ENCODE measurements around the gene EXT2.

The EXT2 gene

DNA sequence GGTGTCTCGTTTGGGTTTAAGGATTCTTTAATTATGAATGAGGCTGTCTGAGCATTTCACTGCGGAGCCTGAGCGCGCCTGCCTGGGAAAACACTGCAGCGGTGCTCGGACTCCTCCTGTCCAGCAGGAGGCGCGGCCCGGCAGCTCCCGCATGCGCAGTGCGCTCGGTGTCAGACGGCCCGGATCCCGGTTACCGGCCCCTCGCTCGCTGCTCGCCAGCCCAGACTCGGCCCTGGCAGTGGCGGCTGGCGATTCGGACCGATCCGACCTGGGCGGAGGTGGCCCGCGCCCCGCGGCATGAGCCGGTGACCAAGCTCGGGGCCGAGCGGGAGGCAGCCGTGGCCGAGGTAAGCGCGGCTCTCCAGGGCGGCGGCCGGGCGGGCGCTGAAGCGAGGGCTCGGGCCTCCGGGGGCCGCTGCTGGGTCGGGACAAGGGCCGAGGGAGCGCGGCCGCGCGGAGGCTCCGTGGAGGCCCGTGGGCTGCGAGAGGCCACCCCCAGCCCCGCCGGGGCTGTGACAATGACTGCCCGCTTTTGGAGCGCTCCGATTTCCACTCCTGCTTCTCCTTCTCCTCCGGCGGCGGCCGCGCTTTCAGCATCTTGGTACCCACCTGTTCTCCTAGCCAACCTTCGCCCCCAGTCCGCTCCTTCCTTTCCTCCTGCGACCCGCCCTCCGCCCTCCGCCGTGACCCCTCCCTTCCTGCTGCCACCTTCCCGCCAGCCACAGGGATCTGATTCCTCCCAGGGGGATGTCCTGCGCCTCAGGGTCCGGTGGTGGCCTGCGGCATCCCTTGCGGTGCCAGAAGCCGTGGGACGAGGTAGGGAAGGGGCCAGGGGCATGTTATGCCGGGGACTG is at the start of gene EXT2:
Gene EXT2 (plus strand): TSS at position 173 of the 854 bp plus-strand sequence. CDS start 12,035 bp downstream, outside the sequence.
- DNase-seq = peak; percentile 63

DNA sequence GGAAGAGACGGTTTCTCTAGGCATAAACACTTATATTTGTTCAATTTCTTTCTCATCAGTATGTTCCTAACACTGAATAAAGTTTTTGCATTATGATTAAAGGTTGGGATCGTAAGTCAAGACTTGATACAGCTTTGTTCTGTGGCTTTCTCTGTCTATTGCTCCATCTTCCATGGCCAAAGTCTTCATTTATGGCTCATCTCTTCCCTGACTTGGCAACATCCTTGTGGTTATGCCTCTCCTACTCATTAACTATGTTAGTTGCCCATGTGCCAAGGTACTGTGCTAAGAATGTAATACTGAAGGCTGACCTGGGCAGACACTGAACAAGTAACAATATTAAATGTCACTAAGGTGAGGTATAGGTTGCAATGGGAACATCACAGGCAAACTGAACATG is 49.3 kb upstream of the EXT2 start:
- DNase-seq = no peak

DNA sequence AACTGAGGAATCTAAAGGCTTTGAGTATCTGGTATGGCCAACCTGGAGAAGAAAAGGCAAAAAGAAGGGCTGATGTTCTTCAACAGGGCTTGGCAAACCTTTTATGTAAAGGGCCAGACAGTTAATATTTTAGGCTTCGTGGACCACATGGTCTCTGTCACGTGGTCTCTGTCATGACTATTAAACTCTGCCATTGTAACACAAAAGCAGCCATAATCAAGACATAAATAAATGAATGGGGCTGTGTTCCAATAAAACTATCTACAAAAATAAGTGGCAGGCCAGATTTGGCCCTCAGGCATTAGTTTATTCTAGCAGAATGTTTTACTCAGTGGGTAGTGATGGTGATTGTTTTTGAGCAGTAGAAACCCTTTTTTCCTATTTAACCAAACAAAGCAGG is 48.2 kb upstream of the EXT2 start:
- DNase-seq = no peak

DNA sequence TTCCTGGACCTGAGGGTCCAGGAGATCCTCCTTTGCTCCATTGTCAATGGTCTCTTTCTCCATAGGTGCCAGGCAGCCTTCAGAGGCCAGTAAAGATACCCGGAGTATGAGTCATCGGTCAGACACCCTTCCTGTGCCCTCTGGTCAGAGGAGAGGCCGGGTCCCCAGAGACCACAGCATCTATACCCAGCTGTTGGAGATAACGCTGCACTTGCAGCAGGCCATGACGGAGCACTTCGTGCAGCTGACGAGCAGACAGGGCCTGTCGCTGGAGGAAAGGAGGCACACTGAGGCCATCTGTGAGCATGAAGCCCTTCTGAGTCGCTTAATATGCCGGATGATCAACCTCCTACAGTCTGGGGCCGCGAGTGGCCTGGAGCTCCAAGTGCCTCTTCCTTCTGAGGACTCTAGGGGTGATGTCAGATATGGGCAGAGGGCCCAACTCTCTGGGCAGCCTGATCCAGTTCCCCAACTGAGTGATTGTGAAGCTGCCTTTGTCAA is 47.5 kb upstream of the EXT2 start, which contains the start of gene ACCSL:
Gene ACCSL (plus strand): TSS at position 51 of the 501 bp plus-strand sequence. CDS start 56 bp downstream, at position 107.
- DNase-seq = no peak

DNA sequence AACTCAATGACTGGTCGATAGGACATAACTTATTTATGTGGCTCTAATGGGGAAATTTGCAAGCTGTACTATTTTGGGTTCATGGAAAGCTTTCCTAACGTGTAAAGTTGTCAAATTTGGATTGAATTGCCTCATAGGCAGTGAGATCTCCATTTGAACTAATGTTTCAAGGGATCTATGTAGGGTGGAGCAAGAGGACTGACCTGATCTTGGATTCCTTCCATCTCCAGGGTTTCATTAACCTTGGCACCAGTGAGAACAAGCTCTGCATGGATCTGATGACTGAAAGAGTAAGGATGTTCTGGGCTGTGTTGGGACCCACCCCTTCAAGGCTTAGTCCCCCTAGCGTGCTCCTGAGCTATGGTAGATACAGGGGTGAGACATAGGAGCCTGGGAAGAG is 45.6 kb upstream of the EXT2 start:
- no peak for DNase-seq

DNA sequence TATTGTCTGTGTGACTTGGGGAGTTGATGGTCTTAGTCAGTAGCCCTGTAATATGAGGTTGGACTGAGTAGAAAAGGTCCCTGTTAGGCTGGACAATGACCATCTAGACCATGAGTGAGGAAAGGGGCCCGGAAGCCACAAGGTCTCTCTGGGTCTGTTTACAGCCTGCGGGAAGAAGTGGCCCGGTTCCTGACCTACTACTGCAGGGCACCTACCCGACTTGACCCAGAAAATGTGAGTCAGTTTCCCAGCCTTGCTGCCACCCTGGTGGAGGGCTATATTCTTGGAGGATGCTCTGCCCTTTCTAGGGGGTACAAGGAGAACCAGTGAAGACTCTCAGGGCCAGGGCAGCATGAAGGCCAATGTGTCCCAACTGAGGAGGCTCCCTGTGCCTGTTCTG is 44.3 kb upstream of the EXT2 start:
- no peak for DNase-seq

DNA sequence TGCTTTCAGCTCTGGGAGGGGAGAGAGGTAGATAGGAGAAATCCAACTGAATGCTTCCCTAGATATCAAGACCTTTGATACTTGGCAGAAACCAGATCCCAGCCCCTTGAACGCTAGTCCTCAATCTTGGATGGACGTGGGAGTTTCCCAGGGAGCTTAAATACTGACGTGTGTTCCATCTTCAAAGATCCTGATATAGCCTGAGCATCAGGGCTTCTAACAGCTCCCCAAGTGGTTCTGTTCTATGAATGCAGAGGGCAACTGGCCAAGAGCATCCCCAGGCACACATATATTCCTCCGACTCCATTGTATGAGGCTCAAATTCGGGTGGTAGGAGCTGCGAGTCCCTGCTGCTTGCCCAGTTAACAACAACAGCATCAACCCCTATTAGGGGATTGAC is 38.1 kb upstream of the EXT2 start:
- DNase-seq = no peak

DNA sequence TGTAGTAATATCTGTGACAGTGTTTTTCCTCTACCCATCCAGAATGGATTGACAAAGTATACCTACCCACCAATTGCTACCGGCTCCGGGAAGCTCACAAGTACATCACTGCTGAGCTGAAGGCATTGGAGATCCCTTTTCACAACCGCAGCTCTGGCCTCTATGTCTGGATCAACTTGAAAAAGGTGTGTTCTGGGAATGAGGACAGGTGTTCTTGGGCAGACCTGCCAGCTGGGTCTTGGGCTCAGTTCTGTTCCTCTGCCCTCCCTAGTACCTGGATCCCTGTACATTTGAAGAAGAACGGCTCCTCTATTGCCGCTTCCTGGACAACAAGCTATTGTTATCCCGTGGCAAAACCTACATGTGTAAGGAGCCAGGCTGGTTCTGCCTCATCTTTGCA is 37.2 kb upstream of the EXT2 start:
- DNase-seq = no peak

DNA sequence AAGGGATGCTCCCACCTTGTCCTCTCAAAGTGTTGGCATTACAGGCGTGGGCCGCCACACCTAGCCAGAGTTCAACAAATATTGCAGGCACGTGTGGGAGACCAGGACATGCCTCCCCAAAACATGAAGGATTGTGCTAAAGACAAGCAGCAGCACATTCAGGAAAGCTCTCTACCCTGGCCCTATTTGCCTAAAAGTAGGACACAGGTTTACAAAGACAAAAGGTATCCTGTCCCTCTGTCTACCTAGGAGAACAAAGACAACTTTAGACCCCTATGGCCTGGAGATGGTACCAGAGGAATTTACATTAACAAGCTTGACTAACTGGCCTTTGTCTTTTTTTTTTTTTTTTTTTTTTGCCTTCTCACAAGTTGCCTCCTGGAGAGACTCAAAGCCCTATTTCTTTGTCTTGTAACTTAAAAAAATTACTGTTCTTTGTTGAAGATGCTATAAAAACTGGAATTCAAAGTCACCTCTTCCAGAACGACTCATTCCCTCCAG is 30.3 kb upstream of the EXT2 start:
- DNase-seq = no peak

DNA sequence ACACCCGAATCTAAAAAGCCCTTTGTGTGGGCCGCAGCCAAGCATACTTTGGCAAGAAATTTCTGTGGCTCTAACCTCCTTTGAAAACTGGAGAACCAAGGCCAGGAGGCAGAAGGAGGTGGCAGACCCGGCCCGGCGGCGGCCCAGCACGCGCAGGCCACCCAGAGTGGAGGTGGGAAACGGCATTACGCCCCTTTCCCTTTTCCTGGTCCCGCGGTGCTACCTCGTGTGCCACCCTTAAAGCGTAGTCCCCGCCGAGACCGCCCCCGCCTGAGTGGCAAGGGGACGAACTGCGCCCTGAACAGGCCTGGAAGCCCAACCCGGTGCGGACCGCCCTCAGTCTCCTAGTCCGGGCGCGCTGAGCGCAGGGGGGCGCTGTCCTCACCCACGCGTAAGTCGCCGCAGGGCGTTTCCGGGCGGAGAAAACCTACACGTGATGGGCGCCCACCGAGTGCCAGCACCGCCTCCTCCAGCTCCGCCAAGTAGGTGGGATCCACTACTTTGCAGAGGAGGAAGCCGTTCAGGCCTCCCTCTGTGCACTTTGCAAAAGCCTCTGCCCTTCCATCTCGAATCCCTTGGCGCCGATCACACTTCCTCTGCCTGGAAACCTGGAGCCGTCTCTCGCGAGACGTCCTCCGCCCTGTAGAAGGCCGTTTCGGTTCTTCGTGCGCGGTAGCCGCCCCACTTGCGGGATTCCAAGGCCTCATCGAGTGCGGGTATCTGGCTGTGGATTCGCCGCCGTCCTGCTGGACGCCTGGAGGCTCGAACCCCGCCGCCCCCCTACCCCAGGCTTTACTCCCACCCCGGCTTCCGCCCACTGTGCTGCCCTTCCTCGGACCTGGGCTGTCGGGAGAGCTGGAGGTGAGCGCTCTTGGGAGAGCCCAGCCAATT is 29.4 kb upstream of the EXT2 start, which contains the start of gene ACCS:
Gene ACCS (plus strand): TSS at position 430 of the 891 bp plus-strand sequence. CDS start 1,358 bp downstream, outside the sequence.
- peak; percentile 77 for DNase-seq

DNA sequence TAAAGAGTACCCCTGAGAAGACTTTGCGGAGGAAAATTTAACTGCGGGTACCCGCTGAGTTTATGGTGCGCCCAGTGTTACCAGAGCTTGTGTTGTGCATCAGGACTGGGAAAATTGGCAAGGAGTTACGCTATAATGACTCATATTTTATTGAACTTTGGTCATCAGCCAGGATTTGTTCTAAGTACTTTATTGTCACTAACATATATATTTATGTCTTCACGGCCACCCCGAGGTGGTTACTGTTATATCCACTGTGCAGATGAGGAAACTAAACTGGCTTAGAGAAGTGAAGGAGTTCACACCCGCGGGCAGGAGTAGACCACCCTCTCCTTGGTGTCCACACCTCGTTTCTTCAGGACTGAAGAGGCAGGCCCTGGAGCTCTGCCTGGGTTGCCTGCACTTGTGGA is 28.7 kb upstream of the EXT2 start:
- peak; percentile 26 for DNase-seq

DNA sequence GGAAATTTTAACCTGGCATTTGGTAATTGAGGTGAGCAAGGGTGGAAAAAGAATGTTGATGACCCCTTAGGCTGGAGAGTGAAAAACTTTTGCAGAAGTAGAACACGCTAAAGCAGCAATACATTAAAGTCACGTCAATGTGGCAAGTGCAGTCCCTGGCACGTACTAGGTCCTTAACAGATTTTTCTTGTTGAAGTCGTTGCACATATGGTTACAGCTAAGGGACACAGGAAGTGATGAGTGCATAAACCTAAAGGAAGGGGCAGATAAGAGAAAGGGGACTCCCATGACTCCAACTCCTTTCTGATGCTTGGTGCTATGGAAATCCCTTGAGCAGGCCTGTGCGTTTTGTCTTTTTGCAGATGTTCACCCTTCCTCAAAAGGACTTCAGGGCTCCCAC is 28.2 kb upstream of the EXT2 start:
- DNase-seq = no peak

DNA sequence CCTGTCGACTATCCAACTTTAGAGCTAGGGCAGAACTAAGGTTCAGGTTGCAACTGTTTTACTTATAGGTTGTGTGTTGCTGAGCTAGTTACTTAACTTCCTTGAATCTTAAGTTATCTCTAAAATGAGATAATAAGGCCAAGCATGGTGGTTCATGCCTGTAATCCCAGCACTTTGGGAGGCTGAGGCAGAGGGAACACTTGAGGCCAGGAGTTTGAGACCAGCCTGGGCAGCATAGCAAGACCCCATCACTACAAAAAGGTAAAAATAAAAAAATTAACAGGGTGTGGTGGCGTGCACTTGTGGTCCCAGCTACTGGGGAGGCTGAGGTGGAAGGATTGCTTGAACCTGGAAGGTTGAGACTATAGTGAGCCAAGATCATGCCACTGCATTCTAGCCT is 27.3 kb upstream of the EXT2 start:
- DNase-seq = no peak

DNA sequence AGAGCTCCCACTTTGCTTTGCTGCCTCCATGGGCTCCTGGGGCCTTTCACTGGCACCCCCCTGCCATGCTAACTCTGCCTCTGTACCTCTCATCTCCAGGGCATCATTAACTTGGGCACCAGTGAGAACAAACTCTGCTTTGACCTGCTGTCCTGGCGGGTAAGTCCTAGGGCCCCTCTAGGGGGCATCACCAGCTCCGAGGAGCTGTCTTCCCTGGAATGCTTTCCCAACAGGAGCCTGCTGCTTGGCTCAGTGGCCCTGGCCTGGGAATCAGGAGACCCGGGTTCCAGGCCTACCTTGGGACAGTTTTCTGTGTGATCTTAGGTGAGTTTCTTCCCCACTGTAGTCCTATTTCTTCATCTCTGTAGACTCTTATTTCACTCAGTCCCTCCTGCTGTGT is 24.3 kb upstream of the EXT2 start:
- DNase-seq = no peak

DNA sequence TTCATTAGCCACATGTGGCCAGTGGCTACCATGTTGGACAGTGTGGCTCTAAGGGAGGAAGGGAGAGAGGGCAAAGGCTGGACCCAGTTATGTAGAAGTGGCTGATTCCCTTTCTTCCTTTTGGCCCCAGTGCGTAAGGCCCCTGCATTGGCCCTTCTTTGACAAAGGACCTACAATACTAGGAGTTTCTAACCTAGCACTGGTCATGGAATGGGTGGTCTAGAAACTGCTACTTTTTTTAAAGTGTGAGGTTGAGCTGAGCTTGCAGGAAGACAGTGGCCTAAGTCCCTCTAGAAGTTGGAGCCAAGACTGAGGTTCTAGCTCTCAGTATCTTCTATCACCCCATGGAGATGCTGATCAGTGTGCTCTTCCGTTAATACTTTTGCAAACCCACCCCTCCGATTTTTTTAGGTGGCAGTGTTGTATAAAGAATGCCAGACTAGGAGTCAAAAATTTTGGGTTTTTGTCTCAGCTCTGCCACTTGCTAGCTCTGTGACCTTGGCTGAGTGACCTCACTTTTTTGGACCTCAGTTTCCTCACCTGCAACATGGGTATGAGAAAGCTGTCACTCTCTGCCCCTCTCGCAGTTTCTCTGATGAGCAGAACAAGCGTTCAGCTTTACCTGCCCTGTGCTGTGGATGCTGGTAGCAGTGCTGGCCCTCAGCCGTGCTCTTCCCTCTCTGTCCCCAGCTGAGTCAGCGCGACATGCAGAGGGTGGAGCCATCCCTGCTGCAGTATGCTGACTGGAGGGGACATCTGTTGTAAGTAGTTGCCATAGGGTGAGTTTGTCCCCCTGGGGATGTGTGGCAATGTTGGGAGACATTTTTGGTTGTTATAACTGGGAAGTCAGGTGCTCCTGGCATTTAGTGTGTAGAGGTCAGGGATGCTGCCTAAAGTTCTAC is 22.5 kb upstream of the EXT2 start:
- no peak for DNase-seq

DNA sequence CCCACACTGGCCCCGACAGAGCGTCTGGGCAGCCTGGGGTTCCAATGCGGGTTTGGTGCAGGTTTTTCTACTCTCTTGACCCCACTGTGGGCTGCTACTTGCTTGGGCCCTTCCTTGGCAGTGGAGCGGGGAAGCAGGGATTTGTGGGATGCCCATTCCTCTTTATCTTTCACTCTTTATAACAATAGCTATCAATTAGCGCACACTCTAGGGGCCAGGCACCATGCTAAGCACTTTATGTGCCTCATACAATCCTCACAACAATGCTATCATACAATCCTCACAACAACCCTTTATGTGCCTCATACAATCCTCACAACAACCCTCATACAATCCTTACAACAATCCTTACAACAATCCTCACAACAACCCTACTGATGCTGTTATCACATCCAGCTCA is 16.7 kb upstream of the EXT2 start:
- DNase-seq = no peak

DNA sequence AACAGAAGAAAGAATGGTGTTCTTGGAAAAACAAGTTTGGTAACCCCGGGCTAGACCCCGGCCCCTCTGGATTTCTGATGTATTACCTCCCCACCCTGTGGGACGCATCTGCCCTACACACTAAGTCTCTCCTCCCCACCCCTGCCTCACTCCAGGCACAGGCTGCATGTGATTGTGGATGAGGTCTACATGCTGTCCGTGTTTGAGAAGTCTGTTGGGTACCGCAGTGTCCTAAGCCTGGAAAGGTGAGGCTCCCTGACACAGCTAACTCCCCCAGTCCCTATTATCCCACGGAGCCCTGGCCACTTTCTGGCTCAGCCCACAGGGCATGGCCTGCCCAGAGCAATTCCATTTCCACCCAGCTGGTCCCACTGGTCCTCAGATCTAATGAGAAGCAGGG is 16.1 kb upstream of the EXT2 start:
- DNase-seq = no peak

DNA sequence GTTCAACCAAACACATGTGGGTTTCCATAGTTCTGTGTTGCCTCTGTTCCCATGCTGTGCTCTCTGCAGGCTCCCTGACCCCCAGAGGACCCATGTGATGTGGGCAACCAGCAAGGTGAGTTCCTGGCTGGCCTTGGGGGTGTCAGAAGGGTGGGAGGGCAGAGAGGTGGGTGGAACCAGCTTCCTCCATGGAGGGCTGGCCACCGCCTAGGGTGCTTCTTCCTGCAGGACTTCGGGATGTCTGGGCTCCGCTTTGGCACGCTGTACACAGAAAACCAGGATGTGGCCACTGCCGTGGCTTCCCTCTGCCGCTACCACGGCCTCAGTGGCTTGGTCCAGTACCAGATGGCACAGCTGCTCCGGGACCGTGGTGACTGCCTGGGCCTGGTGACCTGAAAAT is 14.5 kb upstream of the EXT2 start:
- no peak for DNase-seq

DNA sequence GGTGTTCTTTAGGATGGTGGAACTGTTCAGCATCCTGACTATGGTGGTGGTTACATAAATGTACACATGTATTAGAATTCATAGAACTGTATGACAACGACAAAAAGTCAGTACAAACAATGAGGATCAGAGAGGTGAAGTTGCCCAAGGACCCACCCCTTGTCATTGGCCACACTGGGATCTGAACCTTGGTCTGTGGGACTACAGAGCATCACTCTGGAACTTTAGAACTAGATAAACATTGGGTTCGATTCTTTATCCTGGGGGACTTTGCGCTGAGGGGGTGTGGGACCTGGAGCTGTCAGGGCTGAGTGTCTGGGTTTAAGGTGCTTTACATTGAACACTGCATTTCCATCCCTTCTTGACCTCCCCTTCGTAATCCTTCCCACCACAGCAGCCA is 12.8 kb upstream of the EXT2 start:
- DNase-seq = no peak

DNA sequence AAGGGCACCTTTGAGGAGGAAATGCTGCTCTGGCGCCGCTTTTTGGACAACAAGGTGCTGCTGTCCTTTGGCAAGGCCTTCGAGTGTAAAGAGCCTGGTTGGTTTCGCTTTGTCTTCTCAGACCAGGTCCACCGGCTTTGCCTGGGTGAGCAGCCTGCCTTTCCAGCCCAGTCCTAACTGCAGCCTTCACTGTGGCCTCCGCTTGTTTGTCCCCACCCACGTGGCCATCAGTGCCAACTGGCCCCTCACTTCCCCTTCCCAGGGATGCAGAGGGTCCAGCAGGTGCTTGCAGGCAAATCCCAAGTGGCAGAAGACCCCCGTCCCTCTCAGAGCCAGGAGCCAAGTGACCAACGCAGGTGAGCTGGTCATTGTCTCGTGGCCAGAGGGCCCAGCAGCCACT is 12.0 kb upstream of the EXT2 start:
- no peak for DNase-seq

DNA sequence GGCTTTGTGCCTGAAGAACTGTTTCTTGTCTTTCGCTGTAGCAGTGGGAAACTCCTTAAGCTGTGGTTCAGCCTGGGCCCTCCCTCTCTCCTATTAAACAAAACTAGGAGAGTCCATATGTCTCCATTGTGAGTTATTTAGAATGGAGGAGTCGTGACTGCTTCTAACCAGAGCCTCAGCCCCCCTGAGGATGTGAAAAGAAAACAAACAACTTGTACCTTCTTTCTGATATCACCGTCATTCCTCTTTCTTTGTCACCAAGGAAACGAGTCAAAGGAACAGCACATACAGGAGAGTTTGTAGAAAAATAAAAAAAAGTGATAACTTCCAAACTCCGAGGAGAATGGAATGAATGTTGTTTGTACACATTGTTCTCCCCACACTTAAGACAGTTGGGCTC is 11.6 kb upstream of the EXT2 start:
- DNase-seq = no peak

DNA sequence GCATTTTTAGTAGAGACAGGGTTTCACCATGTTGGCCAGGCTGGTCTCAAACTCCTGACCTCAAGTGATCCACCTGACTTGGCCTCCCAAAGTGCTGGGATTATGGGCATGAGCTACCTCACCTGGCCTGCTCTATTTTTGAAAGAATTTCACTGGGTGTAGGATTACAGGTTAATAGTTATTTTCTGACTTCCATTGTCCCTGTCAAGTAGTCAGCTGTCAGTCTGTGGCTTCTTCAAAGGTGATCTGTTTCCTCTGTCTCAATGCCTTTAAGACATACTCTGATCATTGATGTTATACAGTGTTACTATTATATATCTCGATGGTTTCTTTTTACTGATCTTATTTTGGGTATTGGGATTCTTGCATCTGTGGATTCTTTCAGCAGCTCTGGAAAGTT is 10.1 kb upstream of the EXT2 start:
- no peak for DNase-seq
